H7 (cell line): ENCODE measurements around the gene PPP6R2. TPM values are rescaled to one million over a fixed set of nuclear protein-coding genes. Genes with fewer than 3 reads are reported as not detected.
"Not testable (repeated sequence)": the region's sequence is repeated elsewhere in the genome, so short reads cannot be mapped to it uniquely, and the experiment has no call there.

Source experiments
- DNase-seq: peaks from one replicate; pipeline ENCODE4 v3.0.0; 2012
- H3K27me3 ChIP-seq: 2 replicates; pipeline ENCODE4 v1.6.0; 2011; ENCODE audit warnings: mild to moderate bottlenecking, low read length; ENCODE audit not compliant: control insufficient read depth, insufficient read depth
- H3K36me3 ChIP-seq: replicated peaks from 2 replicates; pipeline ENCODE4 v1.5.1; 2011; ENCODE audit warnings: low read length; ENCODE audit not compliant: control insufficient read depth, insufficient read depth
- H3K4me3 ChIP-seq: 2 replicates; pipeline ENCODE4 v1.5.1; 2011; ENCODE audit warnings: low read depth, mild to moderate bottlenecking, control low read depth, low read length, moderate library complexity; ENCODE audit not compliant: insufficient read depth
- total RNA-seq: library from RNA; depleted of rRNA; stranded (reverse); fragments of >200 nt; shearing (Covaris generic); gene quantifications from 2 replicates; pipeline ENCODE4 v1.2.3, GENCODE V29; 2014

The PPP6R2 gene
- total RNA-seq, 1 experiment from 2014 or later, result 48.7 TPM

DNA sequence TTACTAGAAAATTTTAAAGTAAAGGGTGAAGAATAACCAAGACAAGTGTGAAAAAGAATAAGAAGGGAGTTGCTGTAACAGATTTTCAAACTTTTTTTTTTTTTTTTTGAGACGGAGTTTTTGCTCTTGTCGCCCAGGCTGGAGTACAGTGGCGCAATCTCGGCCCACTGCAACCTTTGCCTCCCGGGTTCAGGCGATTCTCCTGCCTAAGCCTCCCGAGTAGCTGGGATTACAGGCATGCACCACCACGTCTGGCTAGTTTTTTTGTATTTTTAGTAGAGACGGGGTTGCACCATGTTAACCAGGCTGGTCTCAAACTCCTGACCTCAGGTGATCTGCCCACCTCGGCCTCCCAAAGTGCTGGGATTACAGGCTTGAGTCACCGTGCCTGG, 20.7 kb downstream of the PPP6R2 start:
- not testable (repeated sequence) for DNase-seq, H3K27me3 ChIP-seq, H3K4me3 ChIP-seq, H3K36me3 ChIP-seq

DNA sequence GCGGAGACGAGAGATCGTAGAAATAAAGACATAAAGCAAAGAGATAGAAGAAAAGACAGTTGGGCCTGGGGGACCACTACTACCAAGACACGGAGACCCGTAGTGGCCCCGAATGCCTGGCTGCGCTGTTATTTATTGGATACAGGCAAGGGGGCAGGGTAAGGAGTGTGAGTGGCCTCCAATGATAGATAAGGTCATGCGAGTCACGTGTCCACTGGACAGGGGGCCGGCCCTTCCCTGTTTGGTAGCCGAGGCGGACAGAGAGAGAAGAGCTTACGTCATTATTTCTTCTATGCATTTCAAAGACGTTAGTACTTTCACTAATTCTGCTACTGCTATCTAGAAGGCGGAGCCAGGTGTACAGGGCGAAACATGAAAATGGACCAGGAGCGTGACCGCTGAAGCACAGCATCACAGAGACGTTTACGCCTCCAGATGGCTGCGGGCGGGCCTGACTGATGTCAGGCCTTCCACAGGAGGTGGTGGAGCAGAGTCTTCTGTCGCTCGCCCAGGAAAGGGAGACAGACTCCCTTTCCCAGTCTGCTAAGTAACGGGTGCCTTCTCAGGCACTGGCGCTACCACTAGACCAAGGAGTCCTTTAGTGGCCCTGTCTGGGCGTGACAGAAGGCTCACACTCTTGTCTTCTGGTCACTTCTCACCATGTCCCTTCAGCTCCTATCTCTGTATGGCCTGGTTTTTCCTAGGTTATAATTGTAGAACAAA, 24.8 kb downstream of the PPP6R2 start:
- no peaks in the 10 kb centered on the region for H3K27me3 ChIP-seq

DNA sequence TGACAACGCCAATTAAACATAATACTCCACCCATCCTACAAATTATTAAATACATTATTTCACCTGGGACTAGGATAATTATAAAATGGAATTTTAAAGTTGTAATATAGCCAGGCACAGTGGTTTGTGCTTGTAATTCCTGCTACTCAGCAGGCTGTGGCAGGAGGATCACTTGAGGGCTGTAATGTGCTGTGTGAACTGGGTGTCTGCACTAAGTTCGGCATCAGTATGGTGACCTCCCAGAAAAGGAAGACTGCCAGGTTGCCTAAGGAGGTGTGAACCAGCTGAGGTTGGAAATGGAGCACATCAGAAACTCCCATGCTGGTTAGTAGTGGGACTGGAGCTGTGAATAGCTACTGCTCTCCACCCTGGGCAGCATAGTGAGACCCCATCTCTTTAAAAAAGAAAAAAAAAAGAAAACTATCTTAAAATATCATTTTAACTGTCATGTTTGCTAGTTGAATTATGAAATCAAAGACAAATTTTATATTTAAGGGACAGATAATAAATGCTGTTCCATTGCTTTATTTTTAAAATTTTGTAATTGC, 28.0 kb downstream of the PPP6R2 start:
- no peaks in the 10 kb centered on the region; the same call in none of the 2 replicates for H3K36me3 ChIP-seq
- no peak for DNase-seq
- H3K27me3 ChIP-seq, result no peaks in the 10 kb centered on the region
- no peak overlapping the region for H3K4me3 ChIP-seq

More for the DNA sequence above, 24.8 kb downstream of the PPP6R2 start:
- no peak for DNase-seq
- Histone ChIP-seq H3K36me3 (no peaks in the 10 kb centered on the region; the same call in 1 of the 2 replicates), H3K4me3 (no peak overlapping the region)

DNA sequence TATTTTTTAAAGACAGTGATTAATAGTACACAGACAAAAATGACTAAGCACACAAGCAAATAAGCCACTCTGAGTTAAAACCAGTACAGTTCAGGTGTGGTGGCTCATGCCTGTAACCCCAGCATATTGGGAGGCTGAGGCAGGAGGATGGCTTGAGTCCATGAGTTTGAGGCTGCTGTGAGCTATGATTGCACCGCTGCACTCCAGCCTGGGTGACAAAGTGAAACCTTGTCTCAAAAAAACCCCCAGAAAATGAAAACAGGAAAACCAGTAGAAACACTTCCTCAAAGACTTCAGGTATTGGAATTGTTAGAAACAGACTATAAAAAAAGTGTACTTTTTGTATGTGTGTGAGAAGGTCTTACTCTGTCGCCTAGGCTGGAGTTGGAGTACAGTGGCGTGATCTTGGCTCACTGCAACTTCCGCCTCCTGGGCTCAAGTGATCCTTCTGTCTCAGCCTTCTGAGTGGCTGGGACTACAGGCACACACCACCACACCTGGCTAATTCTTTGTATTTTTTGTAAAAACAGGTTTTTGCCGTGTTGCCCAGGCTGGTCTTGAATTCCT, 33.0 kb downstream of the PPP6R2 start:
- H3K27me3 ChIP-seq, result no peaks in the 10 kb centered on the region
- no peak overlapping the region for H3K4me3 ChIP-seq
- H3K36me3 ChIP-seq, result no peaks in the 10 kb centered on the region; the same call in none of the 2 replicates

DNA sequence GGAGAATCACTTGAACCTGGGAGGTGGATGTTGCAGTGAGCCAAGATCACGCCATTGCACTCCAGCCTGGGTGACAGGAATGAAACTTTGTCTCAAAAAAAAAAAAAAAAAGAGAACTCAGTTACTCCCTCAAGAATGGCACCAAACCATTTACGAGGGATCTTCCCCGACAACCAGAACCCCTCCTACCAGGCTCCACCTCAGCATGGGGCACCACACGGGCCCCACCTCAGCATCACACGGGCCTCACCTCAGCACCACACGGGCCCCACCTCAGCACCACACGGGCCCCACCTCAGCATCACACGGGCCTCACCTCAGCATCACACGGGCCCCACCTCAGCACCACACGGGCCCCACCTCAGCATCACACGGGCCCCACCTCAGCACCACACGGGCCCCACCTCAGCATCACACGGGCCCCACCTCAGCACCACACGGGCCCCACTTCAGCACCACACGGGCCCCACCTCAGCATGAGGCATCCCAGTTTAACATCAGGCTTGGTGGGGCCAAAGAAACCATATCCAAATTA, 38.0 kb downstream of the PPP6R2 start:
- not testable (repeated sequence) for H3K27me3 ChIP-seq, H3K4me3 ChIP-seq, DNase-seq, H3K36me3 ChIP-seq

More for the DNA sequence above, 33.0 kb downstream of the PPP6R2 start:
- no peak for DNase-seq

DNA sequence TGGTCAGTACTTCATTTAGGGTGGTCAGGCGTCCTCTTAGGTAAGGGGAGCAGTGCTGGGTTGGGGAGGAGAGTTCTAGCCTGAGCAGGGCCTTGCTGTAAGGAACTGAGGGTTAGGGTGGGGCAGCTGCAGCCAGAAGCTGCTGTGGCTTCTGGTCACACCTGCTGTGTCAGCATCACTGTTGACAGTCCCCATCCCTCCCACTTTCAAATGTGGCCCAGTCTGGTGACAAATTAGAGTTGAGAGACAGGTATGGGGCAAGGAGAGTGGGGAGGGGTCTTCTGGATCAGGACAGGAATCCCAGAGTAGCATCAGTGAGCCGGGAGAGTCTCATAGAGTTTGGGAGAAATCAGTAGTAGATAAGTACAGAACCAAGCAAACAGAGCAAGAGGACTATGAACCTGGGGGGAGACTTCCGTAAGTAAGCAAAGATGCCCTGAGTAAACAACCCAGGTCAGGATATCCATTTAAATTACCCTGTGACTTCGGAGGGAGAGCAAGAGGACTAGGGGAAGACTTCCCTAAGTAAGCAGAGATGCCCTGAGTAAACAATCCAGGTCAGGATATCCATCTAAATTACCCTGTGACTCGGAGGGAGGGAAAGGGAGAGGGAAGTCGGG, 53.7 kb downstream of the PPP6R2 start:
- Histone ChIP-seq H3K27me3 (no peaks in the 10 kb centered on the region), H3K4me3 (no peak overlapping the region), H3K36me3 (peaks cover 8% of the 10 kb centered on the region)
- no peak for DNase-seq

DNA sequence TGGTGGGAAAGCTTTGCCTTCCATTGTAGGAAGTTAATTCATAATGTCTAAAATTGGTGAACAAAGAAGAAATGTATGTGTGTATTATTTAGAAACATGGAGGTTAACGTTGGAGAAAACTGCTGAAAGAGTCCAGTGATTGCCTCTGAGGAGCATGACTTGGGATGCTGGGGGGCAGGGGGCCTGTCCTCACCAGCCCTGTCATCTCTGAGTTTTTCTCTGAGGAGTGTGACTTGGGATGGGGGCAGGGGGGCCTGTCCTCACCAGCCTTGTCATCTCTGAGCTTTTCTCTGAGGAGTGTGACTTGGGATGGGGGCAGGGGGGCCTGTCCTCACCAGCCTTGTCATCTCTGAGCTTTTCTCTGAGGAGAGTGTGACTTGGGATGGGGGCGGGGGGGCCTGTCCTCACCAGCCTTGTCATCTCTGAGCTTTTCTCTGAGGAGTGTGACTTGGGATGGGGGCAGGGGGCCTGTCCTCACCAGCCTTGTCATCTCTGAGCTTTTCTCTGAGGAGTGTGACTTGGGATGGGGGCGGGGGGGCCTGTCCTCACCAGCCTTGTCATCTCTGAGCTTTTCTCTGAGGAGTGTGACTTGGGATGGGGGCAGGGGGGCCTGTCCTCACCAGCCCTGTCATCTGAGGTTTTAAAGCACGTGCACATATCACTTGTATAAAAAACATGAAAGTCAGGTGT, 54.4 kb downstream of the PPP6R2 start:
- H3K4me3 ChIP-seq, H3K36me3 ChIP-seq, H3K27me3 ChIP-seq, DNase-seq: not testable (repeated sequence)

DNA sequence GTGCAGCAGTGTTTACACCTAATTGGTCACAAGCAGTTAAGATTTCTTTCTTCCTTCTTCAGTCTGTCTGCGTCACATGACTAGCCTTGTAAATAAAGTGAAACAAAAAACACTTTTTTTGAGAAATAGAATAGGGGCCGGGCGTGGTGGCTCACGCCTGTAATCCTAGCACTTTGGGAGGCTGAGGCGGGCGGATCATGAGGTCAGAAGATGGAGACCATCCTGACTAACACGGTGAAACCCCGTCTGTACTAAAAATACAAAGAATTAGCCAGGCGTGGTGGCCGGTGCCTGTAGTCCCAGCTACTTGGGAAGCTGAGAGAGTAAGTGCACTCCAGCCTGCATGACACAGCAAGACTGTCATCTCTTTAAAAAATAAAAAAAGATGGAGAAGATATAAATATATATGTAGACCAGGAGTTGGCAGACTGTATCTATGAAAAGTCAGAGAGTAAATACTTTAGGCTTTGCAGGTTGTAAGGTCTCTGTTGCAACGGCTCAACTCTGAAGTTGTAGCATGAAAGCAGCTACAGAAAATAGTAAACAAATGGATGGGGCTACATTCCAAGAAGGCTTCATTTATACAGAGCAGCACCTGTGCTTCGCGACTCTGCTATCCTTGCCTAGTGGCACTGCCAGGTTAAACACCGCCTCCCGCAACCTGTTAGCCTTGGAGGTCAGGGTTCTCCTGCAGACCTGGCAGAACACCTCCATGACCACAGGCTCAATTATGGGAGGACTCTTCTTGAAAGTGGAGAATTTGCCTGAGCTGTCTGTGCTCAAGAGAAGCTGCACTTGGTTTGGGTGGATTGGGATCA, 55.9 kb downstream of the PPP6R2 start:
- Histone ChIP-seq H3K36me3 (peaks cover 5% of the 10 kb centered on the region), H3K4me3 (no peak overlapping the region), H3K27me3 (no peaks in the 10 kb centered on the region)
- DNase-seq, result no peak

DNA sequence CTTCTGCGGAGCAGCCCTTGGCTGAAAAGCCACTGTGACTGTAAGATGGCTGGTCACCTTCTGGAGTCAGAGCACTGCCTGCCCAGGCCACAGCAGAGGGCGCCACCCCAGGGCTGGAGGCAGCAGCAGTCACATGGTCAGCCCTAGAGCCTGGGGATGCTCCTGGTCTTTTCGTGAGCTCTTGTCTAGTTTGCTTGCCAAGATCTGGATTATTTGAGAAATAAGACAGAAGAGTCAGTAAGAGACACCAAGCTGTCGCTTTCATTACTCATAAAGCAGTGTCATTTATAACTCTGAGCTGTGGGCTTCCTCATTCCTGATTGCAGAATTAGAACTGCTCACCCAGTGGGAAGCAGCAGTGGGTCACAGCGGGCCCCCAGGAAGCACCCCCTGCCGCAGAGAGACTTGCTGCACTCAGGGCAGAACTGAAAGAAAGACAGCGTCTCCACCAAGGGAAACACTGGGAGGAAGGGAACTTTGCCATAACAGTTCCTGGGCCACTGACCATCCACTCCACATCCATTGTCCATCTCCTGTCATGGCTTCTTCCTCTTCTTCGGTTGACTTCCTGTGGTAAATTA, 56.7 kb downstream of the PPP6R2 start:
- DNase-seq, result peak; percentile 89
- Histone ChIP-seq H3K27me3 (no peaks in the 10 kb centered on the region), H3K4me3 (no peak overlapping the region), H3K36me3 (peaks cover 5% of the 10 kb centered on the region; the same call in 1 of the 2 replicates)

DNA sequence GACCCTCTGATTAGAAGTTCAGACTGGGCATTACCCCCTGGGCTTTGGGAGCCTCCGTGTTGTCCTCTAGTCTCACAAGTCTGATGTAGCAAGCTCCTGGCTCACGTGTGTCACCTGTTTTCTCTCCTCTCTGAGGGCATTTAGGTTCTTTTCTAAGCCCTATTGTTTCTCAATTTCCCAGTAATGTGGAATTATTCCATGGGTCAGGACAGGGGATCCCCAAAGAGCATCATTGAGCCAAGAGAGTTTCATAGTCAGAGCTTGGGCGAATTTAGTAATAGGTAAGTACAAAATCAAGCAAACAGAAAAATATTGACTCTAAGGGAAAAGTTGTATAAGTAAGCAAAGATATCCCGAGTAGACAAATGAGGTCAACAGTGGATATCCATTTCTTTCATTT, 57.3 kb downstream of the PPP6R2 start:
- no peak overlapping the region for H3K4me3 ChIP-seq
- no peak for DNase-seq
- H3K36me3 ChIP-seq, result peaks cover 3% of the 10 kb centered on the region; the same call in 1 of the 2 replicates
- H3K27me3 ChIP-seq, result no peaks in the 10 kb centered on the region

DNA sequence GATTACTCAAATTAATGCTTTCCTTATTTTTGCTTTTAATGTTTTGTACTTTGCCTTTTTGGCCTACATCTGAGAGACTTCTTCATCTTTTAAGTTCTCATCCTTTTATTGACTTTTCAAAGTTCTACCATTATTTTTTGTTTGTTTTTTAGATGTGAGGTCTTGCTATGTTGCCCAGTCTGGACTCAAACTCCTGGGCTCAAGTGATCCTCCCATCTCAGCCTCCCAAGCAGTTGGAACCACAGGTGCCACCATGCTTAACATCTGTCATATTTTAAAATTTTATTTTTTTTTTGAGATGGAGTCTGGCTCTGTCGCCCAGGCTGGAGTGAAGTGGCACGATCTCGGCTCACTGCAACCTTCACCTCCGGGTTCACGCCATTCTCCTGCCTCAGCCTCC, 57.8 kb downstream of the PPP6R2 start:
- H3K4me3 ChIP-seq, result no peak overlapping the region
- DNase-seq, result no peak

DNA sequence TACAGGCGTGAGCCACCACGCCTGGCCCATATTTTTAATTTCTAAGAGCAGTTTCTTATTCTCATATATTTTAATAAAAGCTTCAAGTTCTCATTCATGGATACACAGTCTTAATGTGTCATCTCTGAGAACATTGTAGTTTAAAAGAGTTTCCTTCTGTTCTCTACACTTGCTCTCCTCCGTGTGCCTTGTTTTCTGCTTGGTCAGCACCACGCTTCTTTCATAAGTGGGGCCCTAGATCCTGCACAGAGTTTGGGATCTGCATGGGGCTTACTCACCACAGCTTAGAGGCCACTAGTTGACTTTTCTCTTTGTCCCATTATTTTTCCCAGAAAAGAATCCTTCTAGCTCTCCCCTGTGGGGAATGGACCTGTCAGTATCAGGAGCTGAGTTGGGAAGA, 58.8 kb downstream of the PPP6R2 start:
- no peak overlapping the region for H3K4me3 ChIP-seq
- no peaks in the 10 kb centered on the region for H3K27me3 ChIP-seq
- H3K36me3 ChIP-seq, result peaks cover 5% of the 10 kb centered on the region
- DNase-seq, result no peak

More for the DNA sequence above, 57.8 kb downstream of the PPP6R2 start:
- Histone ChIP-seq H3K27me3 (no peaks in the 10 kb centered on the region), H3K36me3 (peaks cover 3% of the 10 kb centered on the region; the same call in 1 of the 2 replicates)

DNA sequence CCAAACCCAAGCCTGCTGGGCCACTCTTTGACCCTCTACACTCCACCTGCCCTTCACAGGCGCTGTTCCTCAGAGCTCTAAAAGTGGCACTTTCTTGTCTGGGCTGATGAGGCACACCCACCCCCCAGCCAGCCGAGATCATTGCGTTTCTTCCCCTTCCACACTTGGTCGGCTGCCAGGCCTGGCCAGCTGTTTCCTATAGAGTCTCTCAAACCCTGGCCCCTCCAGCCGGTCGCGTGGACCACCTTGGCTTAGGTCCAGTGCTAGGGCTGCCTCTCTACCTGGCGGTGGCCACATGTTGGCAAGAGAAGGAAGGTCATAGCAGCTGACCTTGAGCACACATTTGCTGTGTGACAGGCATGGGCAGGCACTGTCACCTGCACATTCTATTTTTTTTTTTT, 60.6 kb downstream of the PPP6R2 start:
- no peak overlapping the region for H3K4me3 ChIP-seq
- H3K27me3 ChIP-seq, result no peaks in the 10 kb centered on the region
- DNase-seq, result no peak

More for the DNA sequence above, 60.6 kb downstream of the PPP6R2 start:
- peaks cover 5% of the 10 kb centered on the region for H3K36me3 ChIP-seq
